H9 (cell line): ENCODE measurements around the gene IGIP. TPM values are rescaled to one million over a fixed set of nuclear protein-coding genes. Genes with fewer than 3 reads are reported as not detected.

Experiments used
- DNase-seq: peaks from one replicate; pipeline ENCODE4 v3.0.0-alpha.2; 2017
- H2AFZ ChIP-seq: one replicate; pipeline ENCODE4 v1.6.1; 2013; ENCODE audit warnings: mild to moderate bottlenecking, low read length, control low read depth, moderate library complexity
- H2AK5ac ChIP-seq: 2 replicates; pipeline ENCODE4 v1.6.1; 2013; ENCODE audit warnings: low read length, control low read depth, mixed read lengths; ENCODE audit not compliant: insufficient read length
- H2BK120ac ChIP-seq: one replicate; pipeline ENCODE4 v1.6.1; 2013; ENCODE audit warnings: low read depth, mild to moderate bottlenecking, low read length, control low read depth, inconsistent platforms; ENCODE audit not compliant: poor library complexity, severe bottlenecking
- H2BK12ac ChIP-seq: 2 replicates; pipeline ENCODE4 v1.6.1; 2013; ENCODE audit warnings: low read length, control low read depth, mixed read lengths, low read depth; ENCODE audit not compliant: insufficient read length
- H2BK15ac ChIP-seq: 2 replicates; pipeline ENCODE4 v1.6.1; 2013; ENCODE audit warnings: low read depth, low read length, control low read depth
- H2BK20ac ChIP-seq: one replicate; pipeline ENCODE4 v1.6.1; 2013; ENCODE audit warnings: low read depth, mild to moderate bottlenecking, low read length, control low read depth, inconsistent platforms; ENCODE audit not compliant: poor library complexity, severe bottlenecking
- H2BK5ac ChIP-seq: 2 replicates; pipeline ENCODE4 v1.6.1; 2013; ENCODE audit warnings: low read length, control low read depth, mixed read lengths; ENCODE audit not compliant: insufficient read length
- H3K14ac ChIP-seq: 2 replicates; pipeline ENCODE4 v1.6.1; 2013; ENCODE audit warnings: low read length, control low read depth; ENCODE audit not compliant: insufficient read depth
- H3K18ac ChIP-seq: 2 replicates; pipeline ENCODE4 v1.6.1; 2013; ENCODE audit warnings: low read depth, mild to moderate bottlenecking, mixed read lengths, low read length, control low read depth; ENCODE audit not compliant: insufficient read length
- H3K23ac ChIP-seq: 2 replicates; pipeline ENCODE4 v1.6.1; 2013; ENCODE audit warnings: low read length, control low read depth, mixed read lengths, low read depth; ENCODE audit not compliant: insufficient read length
- H3K23me2 ChIP-seq: 2 replicates; pipeline ENCODE4 v1.6.1; 2013; ENCODE audit warnings: low read depth, mild to moderate bottlenecking, mixed read lengths, low read length, control low read depth; ENCODE audit not compliant: insufficient read length, poor library complexity, severe bottlenecking
- H3K27ac ChIP-seq: 2 replicates; pipeline ENCODE4 v1.5.1; 2013; ENCODE audit warnings: low read length, control low read depth, mixed read lengths, low read depth; ENCODE audit not compliant: insufficient read length
- H3K27me3 ChIP-seq: 2 replicates; pipeline ENCODE4 v1.6.1; 2013; ENCODE audit warnings: low read length, control low read depth, inconsistent platforms; ENCODE audit not compliant: insufficient read depth
- H3K4ac ChIP-seq: 2 replicates; pipeline ENCODE4 v1.6.1; 2013; ENCODE audit warnings: low read depth, mild to moderate bottlenecking, control low read depth, inconsistent platforms, low read length, moderate library complexity
- H3K4me1 ChIP-seq: 2 replicates; pipeline ENCODE4 v1.6.1; 2013; ENCODE audit warnings: low read length, control low read depth, inconsistent platforms; ENCODE audit not compliant: insufficient read depth
- H3K4me2 ChIP-seq: 2 replicates; pipeline ENCODE4 v1.6.1; 2013; ENCODE audit warnings: low read length, control low read depth, mixed read lengths; ENCODE audit not compliant: insufficient read length, insufficient read depth
- H3K56ac ChIP-seq: 2 replicates; pipeline ENCODE4 v1.6.1; 2013; ENCODE audit warnings: low read depth, mild to moderate bottlenecking, mixed read lengths, low read length, control low read depth; ENCODE audit not compliant: insufficient read length
- H3K79me1 ChIP-seq: 2 replicates; pipeline ENCODE4 v1.6.1; 2013; ENCODE audit warnings: low read depth, mild to moderate bottlenecking, moderate library complexity, low read length, control low read depth, inconsistent platforms; ENCODE audit not compliant: insufficient read depth, poor library complexity, severe bottlenecking
- H3K79me2 ChIP-seq: 2 replicates; pipeline ENCODE4 v1.6.1; 2013; ENCODE audit warnings: low read length, control low read depth, inconsistent platforms; ENCODE audit not compliant: insufficient read depth
- H3K9ac ChIP-seq: 2 replicates; pipeline ENCODE4 v1.6.1; 2013; ENCODE audit warnings: low read length, control low read depth, mixed read lengths; ENCODE audit not compliant: insufficient read length; ENCODE audit errors: extremely low read depth
- H3K9me3 ChIP-seq: one replicate; pipeline ENCODE4 v1.6.1; 2013; ENCODE audit warnings: low read depth, low read length, inconsistent platforms; ENCODE audit not compliant: control insufficient read depth
- H3T11ph ChIP-seq: one replicate; pipeline ENCODE4 v1.6.1; 2013; ENCODE audit warnings: mild to moderate bottlenecking, low read length, control low read depth, inconsistent platforms
- H4K20me1 ChIP-seq: one replicate; pipeline ENCODE4 v1.6.1; 2013; ENCODE audit not compliant: control insufficient read depth, insufficient read length, insufficient read depth
- H4K5ac ChIP-seq: 2 replicates; pipeline ENCODE4 v1.6.1; 2013; ENCODE audit warnings: low read depth, mild to moderate bottlenecking, mixed read lengths, low read length, control low read depth; ENCODE audit not compliant: insufficient read length
- H4K8ac ChIP-seq: replicated peaks from 2 replicates; pipeline ENCODE4 v1.6.1; 2013; ENCODE audit warnings: low read length, control low read depth, mixed read lengths, low read depth; ENCODE audit not compliant: insufficient read length
- H4K91ac ChIP-seq: 2 replicates; pipeline ENCODE4 v1.6.1; 2013; ENCODE audit warnings: low read depth, mild to moderate bottlenecking, moderate library complexity, mixed read lengths, low read length, control low read depth; ENCODE audit not compliant: insufficient read length
- H3K27ac Mint-ChIP-seq, 3 experiments: 2 replicates in 2 of 3; 3 replicates in 1 of 3; pipeline ENCODE4 v1.8.0; 2020 to 2021; ENCODE audit warnings: mixed read lengths in 3 of 3, mild to moderate bottlenecking in 1 of 3, moderate library complexity in 1 of 3
- H3K27me3 Mint-ChIP-seq: 2 replicates; pipeline ENCODE4 v1.8.0; 2021; ENCODE audit warnings: low read depth, mild to moderate bottlenecking, moderate library complexity, mixed read lengths
- H3K36me3 Mint-ChIP-seq, 3 experiments: 2 replicates in 2 of 3; 3 replicates in 1 of 3; pipeline ENCODE4 v1.8.0; 2020 to 2021; ENCODE audit warnings: low read depth in 3 of 3, mixed read lengths in 3 of 3; ENCODE audit not compliant: insufficient read depth in 1 of 3
- H3K4me1 Mint-ChIP-seq, 2 experiments: 2 replicates each; pipeline ENCODE4 v1.8.0; 2020; ENCODE audit warnings: mixed read lengths in 2 of 2
- H3K4me3 Mint-ChIP-seq, 2 experiments: 2 replicates in 1 of 2; 3 replicates in 1 of 2; pipeline ENCODE4 v1.8.0; 2020 to 2021; ENCODE audit warnings: mild to moderate bottlenecking in 2 of 2, mixed read lengths in 2 of 2, moderate library complexity in 1 of 2
- H3K9me3 Mint-ChIP-seq, 2 experiments: 2 replicates in 1 of 2; 3 replicates in 1 of 2; pipeline ENCODE4 v1.8.0; 2020; ENCODE audit warnings: mild to moderate bottlenecking in 2 of 2, mixed read lengths in 2 of 2, moderate library complexity in 1 of 2
- WGBS: extraction: QIAGEN DNeasy Blood & Tissue Kit; methylation state at CpG from one replicate; pipeline ENCODE4 v1.1.7; 2013; ENCODE audit warnings: missing lambda C conversion rate, low lambda C conversion rate, mixed read lengths; ENCODE audit not compliant: insufficient read length; ENCODE audit errors: extremely low coverage; 5-methylcytosine and 5-hydroxymethylcytosine counted together
- total RNA-seq: library from RNA; stranded (reverse); gene quantifications from 2 replicates; pipeline ENCODE4 v1.2.1, GENCODE V29; 2021
- TF ChIP-seq, protein P1 (sequence below): fragments of 200-600 bp; sonication (generic); conservative IDR thresholded peaks from 3 replicates; pipeline ENCODE4 v1.8.0; 2021; ENCODE audit warnings: antibody characterized with exemption, mild to moderate bottlenecking

IGIP gene
- total RNA-seq, 1 experiment from 2014 or later: 0.52 TPM

DNA sequence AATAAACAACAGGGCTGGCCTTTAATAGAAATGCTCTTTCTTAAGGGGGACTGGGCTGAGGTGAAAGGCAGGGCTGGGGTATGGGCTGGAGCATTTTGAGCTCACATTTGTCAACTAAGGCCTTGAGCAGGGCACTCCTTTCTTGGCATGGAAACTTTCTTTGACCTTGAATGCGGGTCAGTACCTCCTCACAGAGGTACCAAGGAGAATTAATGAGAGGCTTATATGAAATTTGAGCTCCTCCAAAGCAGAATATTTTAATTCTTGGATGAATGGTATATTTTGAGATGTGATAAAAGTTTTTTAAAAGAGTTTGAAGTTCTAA, 52.3 kb downstream of the IGIP start:
- H3K4me1 Mint-ChIP-seq: peaks cover 21 to 24% of the 10 kb centered on the region in 2 experiments
- H3K27ac Mint-ChIP-seq: no peak overlapping the region
- Histone ChIP-seq H2BK20ac (no peak overlapping the region), H3K23ac (no peak overlapping the region), H3K18ac (no peak overlapping the region), H2AK5ac (no peak overlapping the region), H3K4ac (no peak overlapping the region), H3K79me2 (no peaks in the 10 kb centered on the region), H2BK120ac (no peak overlapping the region), H4K20me1 (peaks cover 3% of the 10 kb centered on the region), H3T11ph (no peak overlapping the region), H3K4me1 (no peaks in the 10 kb centered on the region; the same call in 1 of the 2 replicates), H4K91ac (no peak overlapping the region), H4K8ac (no peak overlapping the region), H3K9me3 (no peaks in the 10 kb centered on the region), H2AFZ (no peak overlapping the region), H3K27me3 (no peaks in the 10 kb centered on the region), H3K4me2 (no peak overlapping the region), H3K27ac (no peak overlapping the region), H4K5ac (no peak overlapping the region), H3K23me2 (peaks cover 9% of the 10 kb centered on the region), H2BK5ac (no peak overlapping the region), H2BK15ac (no peak overlapping the region), H3K9ac (no peak overlapping the region), H3K14ac (no peak overlapping the region), H2BK12ac (no peak overlapping the region), H3K79me1 (no peaks in the 10 kb centered on the region), H3K56ac (no peak overlapping the region)
- no peaks in the 10 kb centered on the region; a peak in 1 of 7 replicates for H3K36me3 Mint-ChIP-seq
- no peaks in the 10 kb centered on the region for H3K9me3 Mint-ChIP-seq
- no peak for DNase-seq
- TF ChIP-seq, protein P1, sequence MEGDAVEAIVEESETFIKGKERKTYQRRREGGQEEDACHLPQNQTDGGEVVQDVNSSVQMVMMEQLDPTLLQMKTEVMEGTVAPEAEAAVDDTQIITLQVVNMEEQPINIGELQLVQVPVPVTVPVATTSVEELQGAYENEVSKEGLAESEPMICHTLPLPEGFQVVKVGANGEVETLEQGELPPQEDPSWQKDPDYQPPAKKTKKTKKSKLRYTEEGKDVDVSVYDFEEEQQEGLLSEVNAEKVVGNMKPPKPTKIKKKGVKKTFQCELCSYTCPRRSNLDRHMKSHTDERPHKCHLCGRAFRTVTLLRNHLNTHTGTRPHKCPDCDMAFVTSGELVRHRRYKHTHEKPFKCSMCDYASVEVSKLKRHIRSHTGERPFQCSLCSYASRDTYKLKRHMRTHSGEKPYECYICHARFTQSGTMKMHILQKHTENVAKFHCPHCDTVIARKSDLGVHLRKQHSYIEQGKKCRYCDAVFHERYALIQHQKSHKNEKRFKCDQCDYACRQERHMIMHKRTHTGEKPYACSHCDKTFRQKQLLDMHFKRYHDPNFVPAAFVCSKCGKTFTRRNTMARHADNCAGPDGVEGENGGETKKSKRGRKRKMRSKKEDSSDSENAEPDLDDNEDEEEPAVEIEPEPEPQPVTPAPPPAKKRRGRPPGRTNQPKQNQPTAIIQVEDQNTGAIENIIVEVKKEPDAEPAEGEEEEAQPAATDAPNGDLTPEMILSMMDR: no peak
- H3K4me3 Mint-ChIP-seq: no peak overlapping the region
- no CpG with 5 or more reads among the region's 1 CpG for WGBS
- H3K27me3 Mint-ChIP-seq: peaks cover 6% of the 10 kb centered on the region
